HepG2 (cell line): ENCODE measurements around the gene CACNA1D. TPM values are rescaled to one million over a fixed set of nuclear protein-coding genes. Genes with fewer than 3 reads are reported as not detected.
A peak's percentile ranks its signal among the peaks of the same experiment; 100 is the strongest.

ENCODE experiments used
- CEBPB ChIP-seq: IDR thresholded peaks from 2 replicates; pipeline ENCODE4 v1.6.1; 2011; ENCODE audit warnings: low read depth, low read length, improper control_type of control experiment, borderline replicate concordance
- DR1 ChIP-seq: sonication (generic); formaldehyde crosslinking; IDR thresholded peaks from 2 replicates; pipeline ENCODE4 v1.8.0; 2021; ENCODE audit warnings: mild to moderate bottlenecking, missing genetic modification reagents, inconsistent platforms
- ELF3 ChIP-seq: IDR thresholded peaks from 2 replicates; pipeline ENCODE4 v1.6.1; 2016; ENCODE audit warnings: missing genetic modification reagents, missing compliant biosample characterization
- FOXJ3 ChIP-seq: sonication (generic); formaldehyde crosslinking; IDR thresholded peaks from 2 replicates; pipeline ENCODE4 v1.4.0; 2020; ENCODE audit warnings: missing genetic modification reagents, mild to moderate bottlenecking, borderline replicate concordance
- FOXP1 ChIP-seq, 2 experiments: fragments of 450-650 bp in 1 of 2; IDR thresholded peaks; 2 replicates each; pipeline ENCODE4 v1.6.1; 2017 to 2018; ENCODE audit warnings: antibody characterized with exemption in 1 of 2
- ISX ChIP-seq: sonication (generic); formaldehyde crosslinking; conservative IDR thresholded peaks from 2 replicates; pipeline ENCODE4 v1.5.0; 2020; ENCODE audit warnings: missing genetic modification reagents
- NCOA2 ChIP-seq: sonication (generic); formaldehyde crosslinking; IDR thresholded peaks from 2 replicates; pipeline ENCODE4 v1.8.0; 2022; ENCODE audit warnings: inconsistent platforms
- RCOR2 ChIP-seq: IDR thresholded peaks from 2 replicates; pipeline ENCODE4 v1.6.1; 2016; ENCODE audit warnings: missing biosample characterization, missing genetic modification reagents
- SOX5 ChIP-seq: IDR thresholded peaks from 2 replicates; pipeline ENCODE4 v1.6.1; 2016; ENCODE audit warnings: borderline replicate concordance
- ZFX ChIP-seq: sonication (generic); formaldehyde crosslinking; IDR thresholded peaks from 2 replicates; pipeline ENCODE4 v1.4.0; 2020; ENCODE audit warnings: mild to moderate bottlenecking, low read depth, missing genetic modification reagents, moderate library complexity
- ZNF20 ChIP-seq: sonication (generic); formaldehyde crosslinking; IDR thresholded peaks from 2 replicates; pipeline ENCODE4 v1.4.0; 2020; ENCODE audit warnings: mild to moderate bottlenecking, moderate library complexity, missing genetic modification reagents
- ZNF253 ChIP-seq: sonication (generic); formaldehyde crosslinking; IDR thresholded peaks from 2 replicates; pipeline ENCODE4 v1.8.0; 2022; ENCODE audit warnings: mild to moderate bottlenecking, missing genetic modification reagents, borderline replicate concordance
- ZNF326 ChIP-seq: sonication (generic); formaldehyde crosslinking; IDR thresholded peaks from 2 replicates; pipeline ENCODE4 v1.4.0; 2020; ENCODE audit warnings: missing genetic modification reagents, borderline replicate concordance
- ZNF33B ChIP-seq: sonication (generic); formaldehyde crosslinking; IDR thresholded peaks from 2 replicates; pipeline ENCODE4 v1.5.1; 2020; ENCODE audit warnings: mild to moderate bottlenecking, missing genetic modification reagents
- ZNF367 ChIP-seq: sonication (generic); formaldehyde crosslinking; IDR thresholded peaks from 2 replicates; pipeline ENCODE4 v1.4.0; 2020; ENCODE audit warnings: missing genetic modification reagents, borderline replicate concordance
- ZNF430 ChIP-seq: sonication (generic); formaldehyde crosslinking; IDR thresholded peaks from 2 replicates; pipeline ENCODE4 v1.9.0; 2021; ENCODE audit warnings: mild to moderate bottlenecking, missing genetic modification reagents
- ZNF652 ChIP-seq: IDR thresholded peaks from 2 replicates; pipeline ENCODE4 v1.6.1; 2016; ENCODE audit warnings: low read depth, borderline replicate concordance
- polyA plus RNA-seq, 8 experiments: library from polyadenylated mRNA; depleted of rRNA in 3 of 8; stranded (reverse) in 7 of 8; unstranded in 1 of 8; fragments of >200 nt; fragmentation: Illumina TruSeq in 4 of 8; extraction: Trizol in 4 of 8; gene quantifications; 2 replicates each; pipeline versions ENCODE4 v1.2.1 to v1.2.3, GENCODE V29; 2011 to 2016; ENCODE audit warnings: low read depth in 4 of 8, missing spikeins in 1 of 8, mixed read lengths in 1 of 8; ENCODE audit not compliant: insufficient read depth in 1 of 8
- total RNA-seq, 5 experiments: library from RNA; depleted of rRNA; stranded (reverse); fragments of >200 nt; fragmentation: Illumina TruSeq; extraction: Trizol; gene quantifications; 2 replicates each; pipeline ENCODE4 v1.2.3, GENCODE V29; 2016; ENCODE audit warnings: low read depth in 1 of 5
- TF ChIP-seq, protein P1 (sequence below): IDR thresholded peaks from 2 replicates; pipeline ENCODE4 v1.6.1; 2016
- TF ChIP-seq, protein P2 (sequence below): sonication (generic); formaldehyde crosslinking; IDR thresholded peaks from 2 replicates; pipeline ENCODE4 v1.8.0; 2022; ENCODE audit warnings: low read depth, missing genetic modification reagents
- TF ChIP-seq, protein P3 (sequence below): sonication (generic); formaldehyde crosslinking; IDR thresholded peaks from 2 replicates; pipeline ENCODE4 v1.4.0; 2020; ENCODE audit warnings: missing genetic modification reagents
- TF ChIP-seq, protein P4 (sequence below): sonication (generic); formaldehyde crosslinking; IDR thresholded peaks from 2 replicates; pipeline ENCODE4 v1.4.0; 2020; ENCODE audit warnings: missing genetic modification reagents; ENCODE audit errors: not compliant biosample characterization

The CACNA1D gene
- total and polyA plus RNA-seq, 2 of the 13 experiments (the other 11 are each of a cell fraction or from before 2014, with no cell fraction given) = 0.26 to 0.38 TPM

DNA sequence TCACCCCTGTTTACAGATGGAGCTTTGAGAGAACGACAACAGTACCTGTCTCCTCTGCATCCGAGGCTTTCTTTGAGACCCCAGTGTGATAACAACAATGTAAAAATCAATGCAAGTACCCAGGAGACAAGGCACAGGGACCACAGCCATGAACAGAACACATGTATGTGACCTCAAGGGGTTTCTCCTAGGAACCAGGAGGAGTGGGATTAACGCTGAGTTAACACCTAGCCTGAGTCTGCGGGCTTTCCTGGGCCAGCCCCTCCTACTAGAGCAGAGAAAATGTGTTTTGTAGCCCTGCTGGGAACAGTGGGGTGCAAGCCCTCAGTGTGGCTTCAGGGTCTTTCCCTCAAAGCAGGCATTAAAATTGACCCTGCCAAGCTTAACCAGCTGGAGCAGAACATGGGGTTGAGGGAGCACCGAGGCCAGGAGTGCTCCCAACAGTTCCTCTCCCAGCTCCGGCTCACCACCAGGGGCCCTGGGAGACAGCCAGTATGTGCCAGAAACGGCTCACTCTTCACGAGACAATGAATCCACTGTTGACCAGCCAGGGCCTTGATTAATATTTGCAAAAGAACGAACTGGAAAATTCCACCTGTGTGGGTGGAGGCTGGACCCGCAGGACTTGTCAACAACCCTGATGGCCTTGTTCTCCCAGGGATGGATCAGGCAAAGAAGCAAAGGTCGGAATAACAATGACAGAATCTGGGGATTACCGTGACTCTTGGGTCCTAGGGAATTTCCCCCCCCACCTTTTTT, 348.2 kb downstream of the CACNA1D start (continued):
- TF ChIP-seq DR1 (CRISPR knock-in tag) = peak; percentile 46; the same call in 1 of the 2 replicates
- 0 out of 2 replicates have a peak, but pooled peaks have one; percentile 13 for TF ChIP-seq ZNF326
- no peak for TF ChIP-seq ZNF253
- peak; percentile 87 for TF ChIP-seq NCOA2 (CRISPR knock-in tag)
- no peak for TF ChIP-seq ISX (CRISPR knock-in tag)
- TF ChIP-seq ZNF367 = 0 out of 2 replicates have a peak, but pooled peaks have one; percentile 23
- peak; percentile 75 for TF ChIP-seq ZFX (CRISPR knock-in tag)
- peak; percentile 88; the same call in 1 of the 2 replicates for TF ChIP-seq RCOR2 (CRISPR knock-in tag)
- TF ChIP-seq ELF3 (CRISPR knock-in tag) = peak; percentile 66
- TF ChIP-seq ZNF33B (CRISPR knock-in tag) = peak; percentile 56; the same call in 1 of the 2 replicates
- TF ChIP-seq, protein P1, sequence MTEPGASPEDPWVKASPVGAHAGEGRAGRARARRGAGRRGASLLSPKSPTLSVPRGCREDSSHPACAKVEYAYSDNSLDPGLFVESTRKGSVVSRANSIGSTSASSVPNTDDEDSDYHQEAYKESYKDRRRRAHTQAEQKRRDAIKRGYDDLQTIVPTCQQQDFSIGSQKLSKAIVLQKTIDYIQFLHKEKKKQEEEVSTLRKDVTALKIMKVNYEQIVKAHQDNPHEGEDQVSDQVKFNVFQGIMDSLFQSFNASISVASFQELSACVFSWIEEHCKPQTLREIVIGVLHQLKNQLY (CRISPR knock-in tag) = peak; percentile 67; the same call in 1 of the 2 replicates
- peak; percentile 92 for TF ChIP-seq SOX5 (CRISPR knock-in tag)
- TF ChIP-seq, protein P2, sequence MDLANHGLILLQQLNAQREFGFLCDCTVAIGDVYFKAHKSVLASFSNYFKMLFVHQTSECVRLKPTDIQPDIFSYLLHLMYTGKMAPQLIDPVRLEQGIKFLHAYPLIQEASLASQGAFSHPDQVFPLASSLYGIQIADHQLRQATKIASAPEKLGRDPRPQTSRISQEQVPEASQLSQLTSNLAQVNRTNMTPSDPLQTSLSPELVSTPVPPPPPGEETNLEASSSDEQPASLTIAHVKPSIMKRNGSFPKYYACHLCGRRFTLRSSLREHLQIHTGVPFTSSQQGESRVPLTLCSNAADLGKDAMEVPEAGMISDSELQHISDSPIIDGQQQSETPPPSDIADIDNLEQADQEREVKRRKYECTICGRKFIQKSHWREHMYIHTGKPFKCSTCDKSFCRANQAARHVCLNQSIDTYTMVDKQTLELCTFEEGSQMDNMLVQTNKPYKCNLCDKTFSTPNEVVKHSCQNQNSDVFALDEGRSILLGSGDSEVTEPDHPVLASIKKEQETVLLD = no peak
- TF ChIP-seq ZNF652 (CRISPR knock-in tag) = peak; percentile 38; the same call in 1 of the 2 replicates
- peak; percentile 72; the same call in 1 of the 2 replicates for TF ChIP-seq FOXP1 (IDR thresholded peaks at IDR 0.05)
- peak; percentile 79; the same call in 1 of the 2 replicates for TF ChIP-seq FOXP1 (CRISPR knock-in tag; IDR thresholded peaks at IDR 0.05)
- TF ChIP-seq, protein P3, sequence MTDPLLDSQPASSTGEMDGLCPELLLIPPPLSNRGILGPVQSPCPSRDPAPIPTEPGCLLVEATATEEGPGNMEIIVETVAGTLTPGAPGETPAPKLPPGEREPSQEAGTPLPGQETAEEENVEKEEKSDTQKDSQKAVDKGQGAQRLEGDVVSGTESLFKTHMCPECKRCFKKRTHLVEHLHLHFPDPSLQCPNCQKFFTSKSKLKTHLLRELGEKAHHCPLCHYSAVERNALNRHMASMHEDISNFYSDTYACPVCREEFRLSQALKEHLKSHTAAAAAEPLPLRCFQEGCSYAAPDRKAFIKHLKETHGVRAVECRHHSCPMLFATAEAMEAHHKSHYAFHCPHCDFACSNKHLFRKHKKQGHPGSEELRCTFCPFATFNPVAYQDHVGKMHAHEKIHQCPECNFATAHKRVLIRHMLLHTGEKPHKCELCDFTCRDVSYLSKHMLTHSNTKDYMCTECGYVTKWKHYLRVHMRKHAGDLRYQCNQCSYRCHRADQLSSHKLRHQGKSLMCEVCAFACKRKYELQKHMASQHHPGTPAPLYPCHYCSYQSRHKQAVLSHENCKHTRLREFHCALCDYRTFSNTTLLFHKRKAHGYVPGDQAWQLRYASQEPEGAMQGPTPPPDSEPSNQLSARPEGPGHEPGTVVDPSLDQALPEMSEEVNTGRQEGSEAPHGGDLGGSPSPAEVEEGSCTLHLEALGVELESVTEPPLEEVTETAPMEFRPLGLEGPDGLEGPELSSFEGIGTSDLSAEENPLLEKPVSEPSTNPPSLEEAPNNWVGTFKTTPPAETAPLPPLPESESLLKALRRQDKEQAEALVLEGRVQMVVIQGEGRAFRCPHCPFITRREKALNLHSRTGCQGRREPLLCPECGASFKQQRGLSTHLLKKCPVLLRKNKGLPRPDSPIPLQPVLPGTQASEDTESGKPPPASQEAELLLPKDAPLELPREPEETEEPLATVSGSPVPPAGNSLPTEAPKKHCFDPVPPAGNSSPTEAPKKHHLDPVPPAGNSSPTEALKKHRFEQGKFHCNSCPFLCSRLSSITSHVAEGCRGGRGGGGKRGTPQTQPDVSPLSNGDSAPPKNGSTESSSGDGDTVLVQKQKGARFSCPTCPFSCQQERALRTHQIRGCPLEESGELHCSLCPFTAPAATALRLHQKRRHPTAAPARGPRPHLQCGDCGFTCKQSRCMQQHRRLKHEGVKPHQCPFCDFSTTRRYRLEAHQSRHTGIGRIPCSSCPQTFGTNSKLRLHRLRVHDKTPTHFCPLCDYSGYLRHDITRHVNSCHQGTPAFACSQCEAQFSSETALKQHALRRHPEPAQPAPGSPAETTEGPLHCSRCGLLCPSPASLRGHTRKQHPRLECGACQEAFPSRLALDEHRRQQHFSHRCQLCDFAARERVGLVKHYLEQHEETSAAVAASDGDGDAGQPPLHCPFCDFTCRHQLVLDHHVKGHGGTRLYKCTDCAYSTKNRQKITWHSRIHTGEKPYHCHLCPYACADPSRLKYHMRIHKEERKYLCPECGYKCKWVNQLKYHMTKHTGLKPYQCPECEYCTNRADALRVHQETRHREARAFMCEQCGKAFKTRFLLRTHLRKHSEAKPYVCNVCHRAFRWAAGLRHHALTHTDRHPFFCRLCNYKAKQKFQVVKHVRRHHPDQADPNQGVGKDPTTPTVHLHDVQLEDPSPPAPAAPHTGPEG = peak; percentile 63; the same call in 1 of the 2 replicates
- no peak for TF ChIP-seq ZNF20 (CRISPR knock-in tag)
- peak; percentile 94; the same call in 1 of the 2 replicates for TF ChIP-seq FOXJ3 (CRISPR knock-in tag)
- TF ChIP-seq ZNF430 (CRISPR knock-in tag) = peak; percentile 28
- TF ChIP-seq, protein P4, sequence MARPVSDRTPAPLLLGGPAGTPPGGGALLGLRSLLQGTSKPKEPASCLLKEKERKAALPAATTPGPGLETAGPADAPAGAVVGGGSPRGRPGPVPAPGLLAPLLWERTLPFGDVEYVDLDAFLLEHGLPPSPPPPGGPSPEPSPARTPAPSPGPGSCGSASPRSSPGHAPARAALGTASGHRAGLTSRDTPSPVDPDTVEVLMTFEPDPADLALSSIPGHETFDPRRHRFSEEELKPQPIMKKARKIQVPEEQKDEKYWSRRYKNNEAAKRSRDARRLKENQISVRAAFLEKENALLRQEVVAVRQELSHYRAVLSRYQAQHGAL (CRISPR knock-in tag) = peak; percentile 62
- 0 out of 2 replicates have a peak, but pooled peaks have one; percentile 6 for TF ChIP-seq CEBPB
